Natural killer cell (primary cell): ENCODE results near the gene GPR142. TPM values are rescaled to one million over a fixed set of nuclear protein-coding genes. Genes with fewer than 3 reads are reported as not detected.

Experiments
- ATAC-seq, 3 donors: fragments of 150-1000 bp in 2 of 3; fragments of 200-7000 bp in 1 of 3; cut with Tn5 transposase; 1 replicate in 1 of 3; 2 replicates in 2 of 3; pipeline ENCODE4 v1.10.0; 2021; ENCODE audit warnings: mild to moderate bottlenecking in 2 of 3, moderate library complexity in 2 of 3
- DNase-seq, 2 donors: peaks; one replicate each; pipeline versions ENCODE4 v3.0.0 to v3.0.0-alpha.2; 2013 to 2021; ENCODE audit warnings: mixed read lengths in 1 of 2
- H3K27ac ChIP-seq: one replicate; pipeline ENCODE4 v1.5.1; 2013; ENCODE audit warnings: mild to moderate bottlenecking, low read length
- H3K27me3 ChIP-seq: one replicate; pipeline ENCODE4 v1.6.1; 2013; ENCODE audit warnings: low read length; ENCODE audit not compliant: control insufficient read depth, insufficient read depth
- H3K36me3 ChIP-seq: one replicate; pipeline ENCODE4 v1.6.1; 2013; ENCODE audit warnings: low read length; ENCODE audit not compliant: control insufficient read depth, insufficient read depth
- H3K4me1 ChIP-seq: one replicate; pipeline ENCODE4 v1.6.1; 2013; ENCODE audit warnings: low read length; ENCODE audit not compliant: control insufficient read depth, insufficient read depth
- H3K4me3 ChIP-seq: one replicate; pipeline ENCODE4 v1.5.1; 2013; ENCODE audit warnings: low read length
- H3K9me3 ChIP-seq: one replicate; pipeline ENCODE4 v1.6.1; 2013; ENCODE audit warnings: low read length; ENCODE audit not compliant: control insufficient read depth, insufficient read depth
- H3K27ac Mint-ChIP-seq, 2 donors: one replicate each; pipeline ENCODE4 v1.8.0; 2022; ENCODE audit warnings: mild to moderate bottlenecking in 2 of 2, mixed read lengths in 2 of 2, moderate library complexity in 1 of 2
- H3K27me3 Mint-ChIP-seq, 2 donors: one replicate each; pipeline ENCODE4 v1.8.0; 2022; ENCODE audit warnings: low read depth in 2 of 2, mixed read lengths in 2 of 2
- H3K36me3 Mint-ChIP-seq: one replicate; pipeline ENCODE4 v1.8.0; 2022; ENCODE audit warnings: mixed read lengths
- H3K4me1 Mint-ChIP-seq, 2 donors: one replicate each; pipeline ENCODE4 v1.8.0; 2022; ENCODE audit warnings: mixed read lengths in 2 of 2
- H3K4me3 Mint-ChIP-seq: one replicate; pipeline ENCODE4 v1.8.0; 2022; ENCODE audit warnings: mild to moderate bottlenecking, moderate library complexity, mixed read lengths
- H3K9me3 Mint-ChIP-seq, 2 donors: one replicate each; pipeline ENCODE4 v1.8.0; 2022; ENCODE audit warnings: mixed read lengths in 2 of 2
- WGBS: methylation state at CpG from one replicate; pipeline ENCODE4 v1.1.7; 2013; ENCODE audit warnings: missing lambda C conversion rate; ENCODE audit not compliant: insufficient coverage; 5-methylcytosine and 5-hydroxymethylcytosine counted together
- intact Hi-C: fragments of 100-400 bp; cut with micrococcal nuclease; formaldehyde crosslinking; loops from one replicate; pipeline ENCODE4 v1.14.2; 2022
- total RNA-seq, 4 donors: library from RNA; stranded (reverse); fragments of 120-200 nt in 1 of 4; gene quantifications; one replicate each; pipeline versions ENCODE4 v1.2.3 to v1.2.4, GENCODE V29; 2013 to 2022
- TF ChIP-seq, protein P1 (sequence below): fragments of 200-600 bp; IDR thresholded peaks from one replicate; pipeline ENCODE4 v1.8.0; 2022; ENCODE audit warnings: antibody characterized with exemption

The GPR142 gene
- total RNA-seq, 3 donors from 2014 or later (not counting 1 experiment from before 2014, with no cell fraction given), result not detected

GRCh38 chr17:74386386-74386785 is 19.1 kb downstream of the GPR142 start:
- no peaks in the 10 kb centered on the region for H3K36me3 Mint-ChIP-seq
- Histone ChIP-seq H3K9me3 (no peaks in the 10 kb centered on the region), H3K4me3 (no peak overlapping the region), H3K27ac (no peak overlapping the region), H3K36me3 (no peaks in the 10 kb centered on the region), H3K4me1 (peaks cover 3% of the 10 kb centered on the region), H3K27me3 (no peaks in the 10 kb centered on the region)
- 56% methylated on average over 8 of the region's 8 CpGs for WGBS
- TF ChIP-seq, protein P1, sequence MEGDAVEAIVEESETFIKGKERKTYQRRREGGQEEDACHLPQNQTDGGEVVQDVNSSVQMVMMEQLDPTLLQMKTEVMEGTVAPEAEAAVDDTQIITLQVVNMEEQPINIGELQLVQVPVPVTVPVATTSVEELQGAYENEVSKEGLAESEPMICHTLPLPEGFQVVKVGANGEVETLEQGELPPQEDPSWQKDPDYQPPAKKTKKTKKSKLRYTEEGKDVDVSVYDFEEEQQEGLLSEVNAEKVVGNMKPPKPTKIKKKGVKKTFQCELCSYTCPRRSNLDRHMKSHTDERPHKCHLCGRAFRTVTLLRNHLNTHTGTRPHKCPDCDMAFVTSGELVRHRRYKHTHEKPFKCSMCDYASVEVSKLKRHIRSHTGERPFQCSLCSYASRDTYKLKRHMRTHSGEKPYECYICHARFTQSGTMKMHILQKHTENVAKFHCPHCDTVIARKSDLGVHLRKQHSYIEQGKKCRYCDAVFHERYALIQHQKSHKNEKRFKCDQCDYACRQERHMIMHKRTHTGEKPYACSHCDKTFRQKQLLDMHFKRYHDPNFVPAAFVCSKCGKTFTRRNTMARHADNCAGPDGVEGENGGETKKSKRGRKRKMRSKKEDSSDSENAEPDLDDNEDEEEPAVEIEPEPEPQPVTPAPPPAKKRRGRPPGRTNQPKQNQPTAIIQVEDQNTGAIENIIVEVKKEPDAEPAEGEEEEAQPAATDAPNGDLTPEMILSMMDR, result no peak
- peaks cover 0 to 6% of the 10 kb centered on the region in 2 donors for H3K27me3 Mint-ChIP-seq
- ATAC-seq (no peak), DNase-seq (no peak)
- H3K4me3 Mint-ChIP-seq, result no peak overlapping the region
- H3K27ac Mint-ChIP-seq, result no peak overlapping the region
- H3K9me3 Mint-ChIP-seq, result no peaks in the 10 kb centered on the region
- H3K4me1 Mint-ChIP-seq, result peaks cover 3 to 4% of the 10 kb centered on the region in 2 donors
- intact Hi-C loops, result no loop called here

- DNase-seq, result no peak
- WGBS, result 86% methylated on average over 17 of the region's 17 CpGs
- no peak overlapping the region for H3K4me3 Mint-ChIP-seq
These were observed 20.3 kb downstream of the GPR142 start for GRCh38 chr17:74387365-74388218.

DNA sequence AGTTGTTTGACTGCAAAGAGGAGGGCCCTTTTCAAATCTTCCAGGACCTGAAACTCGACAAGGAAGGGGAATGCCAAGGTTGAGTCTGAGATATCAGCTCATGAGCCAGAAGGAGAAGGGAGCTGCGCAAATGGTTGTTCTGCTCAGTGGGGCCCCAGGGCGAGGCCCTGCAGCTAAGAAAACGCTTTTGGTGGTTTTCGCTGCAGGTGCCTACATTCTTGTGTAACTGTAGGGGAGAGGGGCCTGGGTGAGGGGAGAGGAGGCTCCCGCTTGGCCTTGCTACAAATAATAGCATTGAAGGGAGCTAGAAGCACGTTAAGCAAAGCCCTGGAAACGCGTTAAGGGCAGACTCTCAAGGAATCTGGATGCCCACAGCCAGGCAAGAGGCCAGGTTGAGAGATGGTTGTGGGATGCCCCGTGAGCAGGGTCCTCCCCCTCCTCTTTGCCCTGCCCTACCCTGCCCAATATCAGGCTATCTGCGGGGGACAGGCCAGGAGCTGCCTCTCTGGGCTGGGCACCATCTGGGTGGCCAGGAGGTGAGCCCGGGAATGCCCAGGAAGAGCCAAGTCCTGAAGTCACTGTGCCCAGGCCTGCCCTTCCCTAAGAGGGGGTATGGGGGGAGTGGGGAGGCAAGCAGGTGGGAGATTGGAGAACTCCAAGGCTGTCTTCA is 21.9 kb downstream of the GPR142 start:
- Histone ChIP-seq H3K9me3 (no peaks in the 10 kb centered on the region), H3K4me1 (peaks cover 6% of the 10 kb centered on the region), H3K27ac (no peak overlapping the region), H3K36me3 (no peaks in the 10 kb centered on the region), H3K4me3 (no peak overlapping the region), H3K27me3 (no peaks in the 10 kb centered on the region)
- no peak overlapping the region for H3K27ac Mint-ChIP-seq
- DNase-seq (no peak), ATAC-seq (no peak)
- no peaks in the 10 kb centered on the region for H3K9me3 Mint-ChIP-seq
- H3K4me1 Mint-ChIP-seq, result peaks cover 6 to 10% of the 10 kb centered on the region in 2 donors
- no peak overlapping the region for H3K4me3 Mint-ChIP-seq
- intact Hi-C loops, result no loop called here
- peaks cover 0 to 6% of the 10 kb centered on the region in 2 donors for H3K27me3 Mint-ChIP-seq
- WGBS, result 72% methylated on average over 12 of the region's 12 CpGs
- TF ChIP-seq, protein P1, result no peak
- H3K36me3 Mint-ChIP-seq, result no peaks in the 10 kb centered on the region

More at GRCh38 chr17:74387365-74388218, 20.3 kb downstream of the GPR142 start:
- H3K4me3 ChIP-seq, result no peak overlapping the region
- Mint-ChIP-seq H3K27ac (no peak overlapping the region), H3K36me3 (no peaks in the 10 kb centered on the region), H3K9me3 (no peaks in the 10 kb centered on the region), H3K27me3 (peaks cover 0 to 6% of the 10 kb centered on the region in 2 donors), H3K4me1 (peaks cover 6% of the 10 kb centered on the region in 2 donors)
- H3K27me3 ChIP-seq, result no peaks in the 10 kb centered on the region
- no peak for ATAC-seq
- intact Hi-C loops, result no loop called here
- H3K27ac ChIP-seq, result no peak overlapping the region
- H3K9me3 ChIP-seq, result no peaks in the 10 kb centered on the region
- peaks cover 6% of the 10 kb centered on the region for H3K4me1 ChIP-seq
- TF ChIP-seq, protein P1, result no peak
- no peaks in the 10 kb centered on the region for H3K36me3 ChIP-seq
